ENCODE data around the gene EFCAB8.

DNA sequence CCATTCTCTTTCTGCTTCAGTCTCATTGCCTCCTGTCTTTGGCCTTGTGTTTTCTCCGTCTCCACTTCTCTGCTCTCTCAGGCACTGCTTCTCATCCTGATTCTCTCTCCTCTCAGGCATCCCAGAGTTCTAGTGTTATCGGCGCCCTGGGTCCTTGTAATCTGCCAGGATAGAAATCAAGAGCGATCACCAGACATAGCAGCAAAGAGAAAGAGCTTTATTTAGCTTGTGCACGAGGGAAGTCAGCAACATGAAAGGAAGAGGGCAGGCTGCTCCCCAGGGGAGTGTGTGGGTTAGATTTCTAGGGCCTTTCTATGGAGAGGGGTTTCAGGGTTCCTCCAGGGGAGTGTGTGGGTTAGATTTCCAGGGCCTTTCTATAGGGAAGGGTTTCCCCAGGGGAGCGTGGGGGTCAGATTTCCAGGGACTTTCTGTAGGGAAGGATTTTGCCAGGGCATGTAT, 113.0 kb downstream of the EFCAB8 start:
- TF ChIP-seq POLR2A (IDR thresholded peaks at IDR 0.05; ENCODE audit: low read depth, low read length) (no peak), POLR2AphosphoS5 (IDR thresholded peaks at IDR 0.05; ENCODE audit: low read depth, low read length) (no peak), POU2F2 (IDR thresholded peaks at IDR 0.05; ENCODE audit: low read depth, low read length) (no peak), SPI1 (IDR thresholded peaks at IDR 0.05; ENCODE audit: low read depth, low read length) (no peak), PAX5 (IDR thresholded peaks at IDR 0.05; ENCODE audit: insufficient read depth, low read length, severe bottlenecking) (no peak)

Measured in GM12891 (cell line).